COR-L47 (cell line): ENCODE data around the gene IGF2BP2.

ENCODE experiments used
- DNase-seq: peaks from one replicate; lab custom pipeline; 2025; lab: John Stamatoyannopoulos, UW

The IGF2BP2 gene

GRCh38 chr3:185732782-185733181 lies 92.1 kb downstream of the IGF2BP2 start:
- no peak for DNase-seq

- no peak for DNase-seq
Observed at GRCh38 chr3:185730550-185730949, 94.3 kb downstream of the IGF2BP2 start.

GRCh38 chr3:185729337-185730055 lies 95.3 kb downstream of the IGF2BP2 start:
- no peak for DNase-seq

- DNase-seq = no peak
Observed at GRCh38 chr3:185728630-185729336, 96.1 kb downstream of the IGF2BP2 start.

- no peak for DNase-seq
Observed at GRCh38 chr3:185727873-185728272, 97.0 kb downstream of the IGF2BP2 start.

GRCh38 chr3:185726254-185726967 lies 98.4 kb downstream of the IGF2BP2 start:
- no peak for DNase-seq

- no peak for DNase-seq
Observed at GRCh38 chr3:185724761-185725160, 100.1 kb downstream of the IGF2BP2 start.

- DNase-seq = no peak
Observed at GRCh38 chr3:185724251-185724650, 100.6 kb downstream of the IGF2BP2 start.

GRCh38 chr3:185722881-185723280 lies 102.0 kb downstream of the IGF2BP2 start:
- DNase-seq = no peak

- no peak for DNase-seq
Observed at GRCh38 chr3:185721970-185722369, 102.9 kb downstream of the IGF2BP2 start.

GRCh38 chr3:185720326-185720725 lies 104.5 kb downstream of the IGF2BP2 start:
- no peak for DNase-seq

- no peak for DNase-seq
Observed at GRCh38 chr3:185718736-185719593, 105.9 kb downstream of the IGF2BP2 start.

GRCh38 chr3:185717627-185718402 lies 107.0 kb downstream of the IGF2BP2 start:
- no peak for DNase-seq

- DNase-seq = no peak
Observed at GRCh38 chr3:185717121-185717520, 107.7 kb downstream of the IGF2BP2 start.

- DNase-seq = no peak
Observed at GRCh38 chr3:185716436-185717108, 108.3 kb downstream of the IGF2BP2 start.

- DNase-seq = no peak
Observed at GRCh38 chr3:185715091-185715490, 109.8 kb downstream of the IGF2BP2 start.

- no peak for DNase-seq
Observed at GRCh38 chr3:185714085-185714484, 110.8 kb downstream of the IGF2BP2 start.

- no peak for DNase-seq
Observed at GRCh38 chr3:185713015-185713414, 111.8 kb downstream of the IGF2BP2 start.

GRCh38 chr3:185712337-185712736 lies 112.5 kb downstream of the IGF2BP2 start:
- DNase-seq = no peak

- no peak for DNase-seq
Observed at GRCh38 chr3:185711255-185711870, 113.5 kb downstream of the IGF2BP2 start.
